SIG-M5 (cell line): ENCODE data around the gene SEPTIN5.
"Not testable (repeated sequence)": the region's sequence is repeated elsewhere in the genome, so short reads cannot be mapped to it uniquely, and the experiment has no call there.

ENCODE experiments used
- DNase-seq: peaks from one replicate; lab custom pipeline; 2025; lab: John Stamatoyannopoulos, UW

SEPTIN5 gene

GRCh38 chr22:19680911-19681862, 33.1 kb upstream of the SEPTIN5 start:
- no peak for DNase-seq

- DNase-seq = no peak
Measured at GRCh38 chr22:19681863-19682245, 32.4 kb upstream of the SEPTIN5 start.

- no peak for DNase-seq
Measured at GRCh38 chr22:19686946-19687345, 27.4 kb upstream of the SEPTIN5 start.

- DNase-seq = peak; percentile 47
Measured at GRCh38 chr22:19687561-19688300, 26.6 kb upstream of the SEPTIN5 start.

- no peak for DNase-seq
Measured at GRCh38 chr22:19688301-19689290, 25.7 kb upstream of the SEPTIN5 start.

- no peak for DNase-seq
Measured at GRCh38 chr22:19689408-19689807, 24.9 kb upstream of the SEPTIN5 start.

GRCh38 chr22:19691007-19691720, 23.1 kb upstream of the SEPTIN5 start:
- no peak for DNase-seq

GRCh38 chr22:19691721-19692341, 22.5 kb upstream of the SEPTIN5 start:
- DNase-seq = no peak

GRCh38 chr22:19693581-19693980, 20.7 kb upstream of the SEPTIN5 start:
- no peak for DNase-seq

GRCh38 chr22:19693981-19694670, 20.2 kb upstream of the SEPTIN5 start:
- DNase-seq = no peak

GRCh38 chr22:19694696-19695095, 19.6 kb upstream of the SEPTIN5 start:
- no peak for DNase-seq

- no peak for DNase-seq
Measured at GRCh38 chr22:19696504-19697276, 17.6 kb upstream of the SEPTIN5 start.

- not testable (repeated sequence) for DNase-seq
Measured at GRCh38 chr22:19697871-19698270, 16.4 kb upstream of the SEPTIN5 start.

- DNase-seq = no peak
Measured at GRCh38 chr22:19700790-19701419, 13.4 kb upstream of the SEPTIN5 start.

GRCh38 chr22:19701420-19702145, 12.7 kb upstream of the SEPTIN5 start:
- DNase-seq = no peak

- no peak for DNase-seq
Measured at GRCh38 chr22:19703869-19704268, 10.4 kb upstream of the SEPTIN5 start.

- DNase-seq = no peak
Measured at GRCh38 chr22:19704355-19705015, 9.8 kb upstream of the SEPTIN5 start.
